ENCODE measurements around the gene CBX8.

DNA sequence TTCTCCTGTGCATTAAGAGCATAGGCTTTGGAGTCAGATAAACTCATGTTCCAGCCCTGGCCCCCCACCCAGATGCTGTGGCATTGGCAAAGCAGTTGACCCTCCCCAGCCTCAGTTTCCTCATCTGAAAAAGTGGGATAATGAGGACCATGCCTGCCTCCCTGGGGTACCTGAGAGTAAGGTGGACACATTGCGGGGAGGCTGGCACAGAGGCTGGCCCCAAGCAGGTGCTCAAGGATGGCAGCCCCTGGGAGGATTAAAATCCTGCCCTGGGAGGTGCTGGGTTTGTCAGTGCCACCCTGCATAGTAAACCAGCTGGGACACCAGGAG is 54.3 kb downstream of the CBX8 start:
- TF ChIP-seq ELF4 (CRISPR knock-in tag; IDR thresholded peaks at IDR 0.05; ENCODE audit: borderline replicate concordance) (no peak), CTCF (CRISPR knock-in tag; IDR thresholded peaks at IDR 0.05) (no peak), ZNF670 (CRISPR knock-in tag; IDR thresholded peaks at IDR 0.05; ENCODE audit: borderline replicate concordance) (no peak), IRF2 (CRISPR knock-in tag; IDR thresholded peaks at IDR 0.05) (no peak), KAT2B (IDR thresholded peaks at IDR 0.05; ENCODE audit: borderline replicate concordance, low read depth, low read length) (no peak)
- TF ChIP-seq, protein P1, sequence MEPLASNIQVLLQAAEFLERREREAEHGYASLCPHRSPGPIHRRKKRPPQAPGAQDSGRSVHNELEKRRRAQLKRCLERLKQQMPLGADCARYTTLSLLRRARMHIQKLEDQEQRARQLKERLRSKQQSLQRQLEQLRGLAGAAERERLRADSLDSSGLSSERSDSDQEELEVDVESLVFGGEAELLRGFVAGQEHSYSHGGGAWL (CRISPR knock-in tag; IDR thresholded peaks at IDR 0.05), result no peak

Data from HepG2 (cell line).